ENCODE measurements around the gene PAFAH2. TPM values are rescaled to one million over a fixed set of nuclear protein-coding genes. Genes with fewer than 3 reads are reported as not detected.
"Not testable (repeated sequence)": the region's sequence is repeated elsewhere in the genome, so short reads cannot be mapped to it uniquely, and the experiment has no call there.

Gene PAFAH2
- total RNA-seq, 1 donor: 9.8 TPM

DNA sequence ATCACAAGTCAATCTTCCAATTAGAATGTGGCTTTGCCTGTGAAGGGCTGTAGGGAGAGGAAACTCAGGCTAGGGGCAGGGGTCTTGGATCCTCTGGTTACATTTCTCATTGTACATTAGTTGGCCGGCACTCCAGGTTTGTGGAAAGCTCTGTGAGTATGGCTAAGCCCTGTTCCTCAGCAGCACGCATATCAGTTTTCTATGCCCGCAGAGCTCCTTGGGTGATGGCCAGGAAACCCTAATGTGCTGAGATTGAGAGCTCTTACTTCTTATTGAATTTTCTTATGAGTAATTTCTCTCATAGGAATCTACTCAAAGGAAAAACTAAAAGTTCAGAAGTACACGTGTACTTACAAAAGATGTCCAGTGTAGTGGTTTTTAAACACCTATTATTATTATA, 60.9 kb downstream of the PAFAH2 start:
- no peak for DNase-seq (ENCODE audit: low read depth)
- no peak overlapping the region for H3K4me3 ChIP-seq (ENCODE audit: low read depth, low read length)
- TF ChIP-seq, protein P1, sequence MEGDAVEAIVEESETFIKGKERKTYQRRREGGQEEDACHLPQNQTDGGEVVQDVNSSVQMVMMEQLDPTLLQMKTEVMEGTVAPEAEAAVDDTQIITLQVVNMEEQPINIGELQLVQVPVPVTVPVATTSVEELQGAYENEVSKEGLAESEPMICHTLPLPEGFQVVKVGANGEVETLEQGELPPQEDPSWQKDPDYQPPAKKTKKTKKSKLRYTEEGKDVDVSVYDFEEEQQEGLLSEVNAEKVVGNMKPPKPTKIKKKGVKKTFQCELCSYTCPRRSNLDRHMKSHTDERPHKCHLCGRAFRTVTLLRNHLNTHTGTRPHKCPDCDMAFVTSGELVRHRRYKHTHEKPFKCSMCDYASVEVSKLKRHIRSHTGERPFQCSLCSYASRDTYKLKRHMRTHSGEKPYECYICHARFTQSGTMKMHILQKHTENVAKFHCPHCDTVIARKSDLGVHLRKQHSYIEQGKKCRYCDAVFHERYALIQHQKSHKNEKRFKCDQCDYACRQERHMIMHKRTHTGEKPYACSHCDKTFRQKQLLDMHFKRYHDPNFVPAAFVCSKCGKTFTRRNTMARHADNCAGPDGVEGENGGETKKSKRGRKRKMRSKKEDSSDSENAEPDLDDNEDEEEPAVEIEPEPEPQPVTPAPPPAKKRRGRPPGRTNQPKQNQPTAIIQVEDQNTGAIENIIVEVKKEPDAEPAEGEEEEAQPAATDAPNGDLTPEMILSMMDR (IDR thresholded peaks at IDR 0.05; ENCODE audit: insufficient read depth, low read length): no peak

DNA sequence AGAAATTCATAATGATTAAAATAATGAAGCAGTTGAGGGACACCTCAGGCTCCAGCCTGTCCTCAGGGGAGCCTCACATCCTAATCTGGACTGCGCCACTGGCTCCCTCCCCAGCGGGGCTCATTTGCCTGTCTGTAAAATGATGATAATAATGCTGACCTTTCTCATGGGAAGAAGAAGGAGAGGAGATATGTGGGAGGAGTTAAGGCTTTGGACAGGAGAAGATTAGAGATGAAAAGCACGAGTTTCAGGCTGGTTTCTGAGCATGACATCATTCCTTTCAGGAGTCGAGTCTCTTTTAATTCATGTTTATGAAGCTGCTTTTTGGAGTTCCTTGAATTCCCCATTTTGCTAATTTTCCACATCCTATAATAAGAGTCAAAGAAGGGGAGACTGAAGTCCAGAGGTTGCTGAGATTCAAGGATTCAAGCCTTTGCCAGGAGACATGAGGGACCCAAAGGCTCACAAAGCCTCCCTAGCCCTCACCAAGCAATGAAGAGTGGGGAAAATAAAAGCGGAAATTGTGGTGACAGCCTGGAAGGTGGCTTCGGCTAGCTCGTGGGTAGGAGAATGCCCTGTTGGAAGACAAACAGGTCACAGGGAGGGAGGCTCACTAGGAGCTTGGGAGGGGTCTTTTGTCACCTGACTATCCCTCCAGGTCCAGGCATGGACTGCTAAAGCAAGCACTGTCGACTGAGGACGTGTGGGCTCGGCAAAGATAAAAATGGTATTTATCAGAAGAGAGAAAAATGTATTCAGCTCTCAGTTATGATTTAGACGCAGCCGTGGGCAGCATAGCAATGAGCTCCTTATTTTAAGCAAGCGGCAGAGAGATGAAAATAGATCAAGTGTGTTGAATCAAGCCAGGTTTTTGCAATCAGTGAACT, 64.1 kb downstream of the PAFAH2 start:
- TF ChIP-seq, protein P1 (IDR thresholded peaks at IDR 0.05; ENCODE audit: insufficient read depth, low read length): no peak
- peak; percentile 41 for DNase-seq (ENCODE audit: low read depth)

DNA sequence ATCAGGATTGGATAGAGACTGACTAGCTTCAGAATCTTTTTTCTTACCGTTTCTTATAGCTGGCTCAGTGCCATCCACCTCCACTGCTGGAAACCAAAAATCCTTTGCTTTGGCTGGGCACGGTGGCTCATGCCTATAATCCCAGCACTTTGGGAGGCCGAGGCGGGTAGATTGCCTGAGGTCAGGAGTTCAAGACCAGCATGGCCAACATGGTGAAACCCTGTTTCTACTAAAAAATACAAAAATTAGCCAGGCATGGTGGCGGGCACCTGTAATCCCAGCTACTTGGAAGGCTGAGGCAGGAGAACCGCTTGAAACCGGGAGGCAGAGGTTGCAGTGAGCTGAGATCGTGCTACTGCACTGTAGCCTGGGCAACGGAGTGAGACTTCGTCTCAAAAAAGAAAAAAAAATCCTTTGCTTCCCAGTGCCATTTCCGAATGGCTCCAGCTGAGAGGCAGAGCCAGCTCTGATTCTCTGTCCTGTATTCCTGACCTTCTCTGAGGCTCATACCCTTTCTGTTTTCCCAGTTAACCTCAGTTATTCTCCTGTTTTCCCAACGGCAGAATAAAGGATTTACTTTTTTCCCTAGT, 65.0 kb downstream of the PAFAH2 start:
- not testable (repeated sequence) for H3K4me3 ChIP-seq (ENCODE audit: low read depth, low read length); DNase-seq (ENCODE audit: low read depth)

More for the DNA sequence above, 64.1 kb downstream of the PAFAH2 start:
- H3K4me3 ChIP-seq (ENCODE audit: low read depth, low read length): no peak overlapping the region

DNA sequence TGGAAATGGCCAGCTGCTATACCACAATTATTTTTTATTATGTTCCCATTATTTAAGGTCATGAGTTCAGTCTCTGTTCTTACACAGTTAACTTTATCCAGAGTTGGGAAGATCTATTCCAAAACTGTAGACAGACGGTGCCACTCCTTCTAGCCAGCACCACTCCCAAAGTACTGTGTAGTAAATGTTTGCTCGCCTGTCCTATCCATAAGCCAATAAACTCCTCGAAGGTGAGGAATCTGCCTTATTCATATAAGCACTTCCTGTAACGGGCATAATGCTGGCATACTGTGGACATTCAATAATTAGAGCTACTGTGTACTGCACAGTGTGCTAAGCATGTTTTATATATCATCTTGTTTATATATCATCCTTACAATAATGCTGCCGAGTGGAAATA, 65.5 kb downstream of the PAFAH2 start:
- TF ChIP-seq, protein P1 (IDR thresholded peaks at IDR 0.05; ENCODE audit: insufficient read depth, low read length): no peak
- no peak for DNase-seq (ENCODE audit: low read depth)

DNA sequence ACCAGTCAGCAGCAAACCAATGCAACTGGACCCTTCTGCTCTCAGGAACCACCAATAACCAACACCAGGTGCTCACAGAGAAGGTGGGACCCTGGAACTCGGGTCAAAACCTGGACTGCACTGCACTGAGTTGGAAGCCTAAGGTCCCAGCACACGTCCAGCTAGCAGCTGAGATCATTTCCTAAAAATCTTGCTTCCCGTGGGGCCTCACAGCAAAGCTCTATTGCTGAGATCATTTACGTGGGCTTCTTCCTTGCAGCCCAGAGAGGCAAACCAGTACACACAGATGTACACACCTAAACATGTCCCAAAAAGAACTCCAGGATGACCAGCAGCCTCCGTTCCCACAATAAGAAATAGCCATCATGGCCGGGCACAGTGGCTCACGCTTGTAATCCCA, 68.8 kb downstream of the PAFAH2 start:
- no peak for DNase-seq (ENCODE audit: low read depth)
- no peak overlapping the region for H3K4me3 ChIP-seq (ENCODE audit: low read depth, low read length)
- TF ChIP-seq, protein P1 (IDR thresholded peaks at IDR 0.05; ENCODE audit: insufficient read depth, low read length): no peak

More for the DNA sequence above, 65.5 kb downstream of the PAFAH2 start:
- H3K4me3 ChIP-seq (ENCODE audit: low read depth, low read length): no peak overlapping the region

DNA sequence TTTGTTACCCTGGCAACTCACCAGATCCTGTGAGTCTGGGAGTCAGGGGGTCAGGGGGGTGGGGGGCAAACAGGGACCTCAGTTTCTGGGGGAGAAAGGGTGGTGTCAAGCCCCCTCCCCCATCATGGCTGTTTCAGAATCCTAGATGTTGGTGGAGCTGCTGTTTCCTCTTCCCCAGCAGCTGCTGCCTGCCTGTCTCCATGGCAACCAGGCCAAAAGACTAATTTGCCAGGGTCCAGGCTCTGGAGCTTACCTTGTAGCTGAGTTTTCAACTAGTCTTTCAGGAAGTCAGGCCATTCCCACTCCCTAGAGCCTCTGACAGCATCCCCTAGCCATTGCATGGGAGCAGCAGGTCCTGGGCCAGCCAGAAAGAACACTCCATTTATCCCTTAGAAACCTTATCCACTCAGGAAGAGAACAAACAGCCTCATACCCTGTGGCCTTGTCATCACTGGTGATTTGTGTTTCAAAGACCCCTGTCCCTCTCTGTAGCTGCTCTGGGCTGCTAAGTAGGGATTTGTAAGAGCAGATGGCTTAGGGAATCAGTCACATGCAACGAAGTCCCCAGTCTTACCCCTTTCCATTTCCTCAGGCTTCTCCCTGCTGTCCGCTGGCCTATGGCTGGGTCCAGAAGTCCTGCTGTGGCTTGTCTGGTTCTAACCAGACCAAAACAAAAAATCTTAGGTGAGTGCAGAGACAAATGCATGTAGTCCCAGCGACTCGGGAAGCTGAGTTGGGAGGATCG, 70.2 kb downstream of the PAFAH2 start:
- no peak for DNase-seq (ENCODE audit: low read depth)
- TF ChIP-seq, protein P1 (IDR thresholded peaks at IDR 0.05; ENCODE audit: insufficient read depth, low read length): no peak
- no peak overlapping the region for H3K4me3 ChIP-seq (ENCODE audit: low read depth, low read length)

Data from fibroblast of the aortic adventitia (primary cell).